WTC11 (cell line): ENCODE measurements around the gene AKAP8. TPM values are rescaled to one million over a fixed set of nuclear protein-coding genes. Genes with fewer than 3 reads are reported as not detected.

Experiments
- ATAC-seq: fragments of 200-7000 bp; cut with Tn5 transposase; 2 replicates; pipeline ENCODE4 v1.10.0; 2021; ENCODE audit warnings: mild to moderate bottlenecking, moderate library complexity
- Bru-seq: library from RNA; stranded (reverse); fragments of 400-500 nt; gene quantifications from one replicate; lab custom pipeline; 2021; lab: Mats Ljungman, UMichigan
- CTCF ChIA-PET: fragments of 300-600 bp; sonication (Branson Sonifier 250); formaldehyde crosslinking; loops from one replicate; lab custom pipeline; 2021; ENCODE audit warnings: antibody characterized with exemption; lab: Charles Lee
- POLR2A ChIA-PET: fragments of 350-600 bp; sonication (Branson Sonifier 250); formaldehyde crosslinking; loops from one replicate; lab custom pipeline; 2021; ENCODE audit warnings: antibody characterized with exemption; lab: Charles Lee
- DNase-seq: peaks from one replicate; pipeline ENCODE4 v3.0.0; 2021; ENCODE audit warnings: low spot score
- H3K27ac Mint-ChIP-seq: 2 replicates; pipeline ENCODE4 v1.8.0; 2021; ENCODE audit warnings: mixed read lengths
- H3K27me3 Mint-ChIP-seq: 2 replicates; pipeline ENCODE4 v1.8.0; 2021; ENCODE audit warnings: low read depth, mild to moderate bottlenecking, moderate library complexity, mixed read lengths
- H3K36me3 Mint-ChIP-seq: 2 replicates; pipeline ENCODE4 v1.8.0; 2021; ENCODE audit warnings: mixed read lengths
- H3K4me1 Mint-ChIP-seq: 2 replicates; pipeline ENCODE4 v1.8.0; 2022; ENCODE audit warnings: mixed read lengths
- H3K4me3 Mint-ChIP-seq: 2 replicates; pipeline ENCODE4 v1.8.0; 2021; ENCODE audit warnings: mild to moderate bottlenecking, moderate library complexity, mixed read lengths
- H3K9me3 Mint-ChIP-seq: 2 replicates; pipeline ENCODE4 v1.8.0; 2021; ENCODE audit warnings: mixed read lengths
- CREB1 ChIP-seq: sonication (generic); formaldehyde crosslinking; IDR thresholded peaks from 2 replicates; pipeline ENCODE4 v1.8.0; 2023; ENCODE audit warnings: mild to moderate bottlenecking, missing genetic modification reagents
- CTCF ChIP-seq: fragments of 200-600 bp; IDR thresholded peaks from 2 replicates; pipeline ENCODE4 v1.8.0; 2022; ENCODE audit warnings: antibody characterized with exemption
- E2F5 ChIP-seq: sonication (generic); formaldehyde crosslinking; IDR thresholded peaks from 2 replicates; pipeline ENCODE4 v1.8.1; 2022; ENCODE audit warnings: mild to moderate bottlenecking, moderate library complexity, missing genetic modification reagents
- ESRRA ChIP-seq: sonication (generic); formaldehyde crosslinking; IDR thresholded peaks from 2 replicates; pipeline ENCODE4 v1.8.1; 2022; ENCODE audit warnings: mild to moderate bottlenecking, missing genetic modification reagents, borderline replicate concordance
- GABPB1 ChIP-seq: sonication (generic); formaldehyde crosslinking; IDR thresholded peaks from 2 replicates; pipeline ENCODE4 v1.8.1; 2023; ENCODE audit warnings: mild to moderate bottlenecking, missing genetic modification reagents
- JAZF1 ChIP-seq: fragments of 250-450 bp; sonication (Bioruptor Pico); IDR thresholded peaks from 2 replicates; pipeline ENCODE4 v1.9.0; 2021; ENCODE audit warnings: moderate library complexity, mild to moderate bottlenecking, inconsistent platforms
- NFE2L1 ChIP-seq: sonication (generic); formaldehyde crosslinking; IDR thresholded peaks from 2 replicates; pipeline ENCODE4 v1.8.1; 2023; ENCODE audit warnings: missing genetic modification reagents
- NR1H2 ChIP-seq: sonication (generic); formaldehyde crosslinking; IDR thresholded peaks from 2 replicates; pipeline ENCODE4 v1.9.0; 2021; ENCODE audit warnings: mild to moderate bottlenecking, moderate library complexity, missing genetic modification reagents
- NR2C2 ChIP-seq: sonication (generic); formaldehyde crosslinking; IDR thresholded peaks from 2 replicates; pipeline ENCODE4 v1.8.0; 2022; ENCODE audit warnings: mild to moderate bottlenecking, missing genetic modification reagents
- NR3C1 ChIP-seq: sonication (generic); formaldehyde crosslinking; conservative IDR thresholded peaks from 2 replicates; pipeline ENCODE4 v1.8.1; 2023; ENCODE audit warnings: low read depth, mild to moderate bottlenecking, missing genetic modification reagents
- RELA ChIP-seq: sonication (generic); formaldehyde crosslinking; IDR thresholded peaks from 2 replicates; pipeline ENCODE4 v1.8.1; 2022; ENCODE audit warnings: missing genetic modification reagents, mild to moderate bottlenecking, borderline replicate concordance
- SMAD4 ChIP-seq: sonication (generic); formaldehyde crosslinking; IDR thresholded peaks from 2 replicates; pipeline ENCODE4 v1.8.0; 2022; ENCODE audit warnings: mild to moderate bottlenecking, missing genetic modification reagents
- SOX15 ChIP-seq: fragments of 250-450 bp; sonication (Bioruptor Pico); IDR thresholded peaks from 2 replicates; pipeline ENCODE4 v1.9.0; 2021; ENCODE audit warnings: mild to moderate bottlenecking
- SP1 ChIP-seq: sonication (generic); formaldehyde crosslinking; conservative IDR thresholded peaks from 2 replicates; pipeline ENCODE4 v1.8.1; 2022; ENCODE audit warnings: missing genetic modification reagents
- ZBTB43 ChIP-seq: sonication (generic); formaldehyde crosslinking; IDR thresholded peaks from 2 replicates; pipeline ENCODE4 v1.8.1; 2023; ENCODE audit warnings: mild to moderate bottlenecking, missing genetic modification reagents
- ZNF121 ChIP-seq: sonication (generic); formaldehyde crosslinking; IDR thresholded peaks from 2 replicates; pipeline ENCODE4 v1.8.0; 2023; ENCODE audit warnings: missing genetic modification reagents
- ZNF263 ChIP-seq: sonication (generic); formaldehyde crosslinking; IDR thresholded peaks from 2 replicates; pipeline ENCODE4 v1.8.1; 2022; ENCODE audit warnings: low read depth, mild to moderate bottlenecking, moderate library complexity, missing genetic modification reagents
- ZNF423 ChIP-seq: fragments of 250-450 bp; sonication (Bioruptor Pico); IDR thresholded peaks from 2 replicates; pipeline ENCODE4 v2.1.2; 2022; ENCODE audit warnings: mild to moderate bottlenecking, moderate library complexity
- long read RNA-seq, 3 experiments: library from RNA in 1 of 3; library from capped mRNA in 1 of 3; library from polyadenylated mRNA in 1 of 3; unstranded in 2 of 3; stranded (forward) in 1 of 3; transcript quantifications; one replicate each; pipeline ENCODE4 v2.0.0, GENCODE V29; 2021
- total RNA-seq: library from RNA; stranded (reverse); gene quantifications from 3 replicates; pipeline ENCODE4 v1.2.3, GENCODE V29; 2021
- TF ChIP-seq, protein P1 (sequence below): sonication (generic); formaldehyde crosslinking; IDR thresholded peaks from 2 replicates; pipeline ENCODE4 v1.8.0; 2022; ENCODE audit warnings: mild to moderate bottlenecking, missing genetic modification reagents
- TF ChIP-seq, protein P2 (sequence below): fragments of 250-450 bp; sonication (Bioruptor Pico); IDR thresholded peaks from 2 replicates; pipeline ENCODE4 v1.8.0; 2021; ENCODE audit warnings: mild to moderate bottlenecking
- TF ChIP-seq, protein P3 (sequence below): sonication (generic); formaldehyde crosslinking; IDR thresholded peaks from 2 replicates; pipeline ENCODE4 v1.8.0; 2022; ENCODE audit warnings: mild to moderate bottlenecking, missing genetic modification reagents
- TF ChIP-seq, protein P4 (sequence below): fragments of 250-450 bp; sonication (Bioruptor Pico); conservative IDR thresholded peaks from 2 replicates; pipeline ENCODE4 v1.9.0; 2021; ENCODE audit warnings: mild to moderate bottlenecking
- TF ChIP-seq, protein P5 (sequence below): sonication (generic); formaldehyde crosslinking; IDR thresholded peaks from 2 replicates; pipeline ENCODE4 v1.8.1; 2023; ENCODE audit warnings: mild to moderate bottlenecking, moderate library complexity, missing genetic modification reagents

The AKAP8 gene
- total RNA-seq = 49.1 to 65.9 TPM (median 51.3 TPM) in 3 replicates
- Bru-seq, nascent RNA = percentile 71 among the genes with signal in this experiment
- long read RNA-seq, experiment 1, transcript AKAP8-201 (14 exons, 3,670 nt) = major isoform, 137 of 216 reads
- long read RNA-seq, experiment 1, partial matches to known transcripts = 21 of 216 reads
- long read RNA-seq, experiment 1, other reads (novel, unspliced or antisense) = 57 of 216 reads
- long read RNA-seq, experiment 2, transcript AKAP8-201 (14 exons, 3,670 nt) = major isoform, 7 of 36 reads
- long read RNA-seq, experiment 2, partial matches to known transcripts = 9 of 36 reads
- long read RNA-seq, experiment 2, other reads (novel, unspliced or antisense) = 20 of 36 reads
- long read RNA-seq, experiment 3, transcript AKAP8-201 (14 exons, 3,670 nt) = major isoform, 8 of 17 reads
- long read RNA-seq, experiment 3, partial matches to known transcripts = 6 of 17 reads
- long read RNA-seq, experiment 3, other reads (novel, unspliced or antisense) = 3 of 17 reads

- H3K4me3 Mint-ChIP-seq = peak within 1 kb of the TSS; percentile 99
- ChIA-PET POLR2A (interaction anchor here (0.6 to 2.4 kb wide), 15 partner anchors 17 to 772 kb away, joined by 3 to 31 read pairs (median 4); partner anchors contain the start of genes AKAP8L, BRD4 and EPHX3), CTCF (interaction anchor here (0.7 to 4.5 kb wide), 16 partner anchors 35 to 973 kb away, joined by 3 to 22 read pairs (median 6); partner anchors contain the start of genes AKAP8L and BRD4)
- H3K36me3 Mint-ChIP-seq = no peaks in the 10 kb centered on the region; the same call in 1 of the 2 replicates
- ATAC-seq = peak; percentile 89
- H3K27ac Mint-ChIP-seq = peak within 1 kb of the TSS; percentile 98
- H3K27me3 Mint-ChIP-seq = no peaks in the 10 kb centered on the region
- H3K9me3 Mint-ChIP-seq = no peaks in the 10 kb centered on the region
- H3K4me1 Mint-ChIP-seq = peaks cover 29% of the 10 kb centered on the region
- DNase-seq = peak; percentile 98
- TF ChIP-seq ZNF121 (CRISPR knock-in tag) = 0 out of 2 replicates have a peak, but pooled peaks have one; percentile 13
- TF ChIP-seq, protein P1, sequence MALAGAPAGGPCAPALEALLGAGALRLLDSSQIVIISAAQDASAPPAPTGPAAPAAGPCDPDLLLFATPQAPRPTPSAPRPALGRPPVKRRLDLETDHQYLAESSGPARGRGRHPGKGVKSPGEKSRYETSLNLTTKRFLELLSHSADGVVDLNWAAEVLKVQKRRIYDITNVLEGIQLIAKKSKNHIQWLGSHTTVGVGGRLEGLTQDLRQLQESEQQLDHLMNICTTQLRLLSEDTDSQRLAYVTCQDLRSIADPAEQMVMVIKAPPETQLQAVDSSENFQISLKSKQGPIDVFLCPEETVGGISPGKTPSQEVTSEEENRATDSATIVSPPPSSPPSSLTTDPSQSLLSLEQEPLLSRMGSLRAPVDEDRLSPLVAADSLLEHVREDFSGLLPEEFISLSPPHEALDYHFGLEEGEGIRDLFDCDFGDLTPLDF (CRISPR knock-in tag) = 0 out of 2 replicates have a peak, but pooled peaks have one; percentile 23
- no peak for TF ChIP-seq NR2C2 (CRISPR knock-in tag)
- peak; percentile 52; the same call in 1 of the 2 replicates for TF ChIP-seq E2F5
- TF ChIP-seq JAZF1 (CRISPR knock-in tag) = no peak
- 0 out of 2 replicates have a peak, but pooled peaks have one; percentile 30 for TF ChIP-seq ESRRA (CRISPR knock-in tag)
- TF ChIP-seq CREB1 (CRISPR knock-in tag) = no peak
- TF ChIP-seq SOX15 (CRISPR knock-in tag) = no peak
- TF ChIP-seq, protein P2, sequence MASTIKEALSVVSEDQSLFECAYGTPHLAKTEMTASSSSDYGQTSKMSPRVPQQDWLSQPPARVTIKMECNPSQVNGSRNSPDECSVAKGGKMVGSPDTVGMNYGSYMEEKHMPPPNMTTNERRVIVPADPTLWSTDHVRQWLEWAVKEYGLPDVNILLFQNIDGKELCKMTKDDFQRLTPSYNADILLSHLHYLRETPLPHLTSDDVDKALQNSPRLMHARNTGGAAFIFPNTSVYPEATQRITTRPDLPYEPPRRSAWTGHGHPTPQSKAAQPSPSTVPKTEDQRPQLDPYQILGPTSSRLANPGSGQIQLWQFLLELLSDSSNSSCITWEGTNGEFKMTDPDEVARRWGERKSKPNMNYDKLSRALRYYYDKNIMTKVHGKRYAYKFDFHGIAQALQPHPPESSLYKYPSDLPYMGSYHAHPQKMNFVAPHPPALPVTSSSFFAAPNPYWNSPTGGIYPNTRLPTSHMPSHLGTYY = peak; percentile 87
- no peak for TF ChIP-seq ZNF423 (CRISPR knock-in tag)
- TF ChIP-seq NFE2L1 (CRISPR knock-in tag) = no peak
- no peak for TF ChIP-seq NR1H2
- TF ChIP-seq CTCF = no peak
- TF ChIP-seq ZNF263 = 0 out of 2 replicates have a peak, but pooled peaks have one; percentile 23
- TF ChIP-seq, protein P3, sequence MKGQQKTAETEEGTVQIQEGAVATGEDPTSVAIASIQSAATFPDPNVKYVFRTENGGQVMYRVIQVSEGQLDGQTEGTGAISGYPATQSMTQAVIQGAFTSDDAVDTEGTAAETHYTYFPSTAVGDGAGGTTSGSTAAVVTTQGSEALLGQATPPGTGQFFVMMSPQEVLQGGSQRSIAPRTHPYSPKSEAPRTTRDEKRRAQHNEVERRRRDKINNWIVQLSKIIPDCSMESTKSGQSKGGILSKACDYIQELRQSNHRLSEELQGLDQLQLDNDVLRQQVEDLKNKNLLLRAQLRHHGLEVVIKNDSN (CRISPR knock-in tag) = no peak
- TF ChIP-seq SMAD4 = no peak
- TF ChIP-seq SP1 (CRISPR knock-in tag) = peak; percentile 81
- no peak for TF ChIP-seq NR3C1 (CRISPR knock-in tag)
- peak; percentile 28; the same call in 1 of the 2 replicates for TF ChIP-seq GABPB1 (CRISPR knock-in tag)
- TF ChIP-seq ZBTB43 = no peak
- TF ChIP-seq RELA = no peak
- TF ChIP-seq, protein P4, sequence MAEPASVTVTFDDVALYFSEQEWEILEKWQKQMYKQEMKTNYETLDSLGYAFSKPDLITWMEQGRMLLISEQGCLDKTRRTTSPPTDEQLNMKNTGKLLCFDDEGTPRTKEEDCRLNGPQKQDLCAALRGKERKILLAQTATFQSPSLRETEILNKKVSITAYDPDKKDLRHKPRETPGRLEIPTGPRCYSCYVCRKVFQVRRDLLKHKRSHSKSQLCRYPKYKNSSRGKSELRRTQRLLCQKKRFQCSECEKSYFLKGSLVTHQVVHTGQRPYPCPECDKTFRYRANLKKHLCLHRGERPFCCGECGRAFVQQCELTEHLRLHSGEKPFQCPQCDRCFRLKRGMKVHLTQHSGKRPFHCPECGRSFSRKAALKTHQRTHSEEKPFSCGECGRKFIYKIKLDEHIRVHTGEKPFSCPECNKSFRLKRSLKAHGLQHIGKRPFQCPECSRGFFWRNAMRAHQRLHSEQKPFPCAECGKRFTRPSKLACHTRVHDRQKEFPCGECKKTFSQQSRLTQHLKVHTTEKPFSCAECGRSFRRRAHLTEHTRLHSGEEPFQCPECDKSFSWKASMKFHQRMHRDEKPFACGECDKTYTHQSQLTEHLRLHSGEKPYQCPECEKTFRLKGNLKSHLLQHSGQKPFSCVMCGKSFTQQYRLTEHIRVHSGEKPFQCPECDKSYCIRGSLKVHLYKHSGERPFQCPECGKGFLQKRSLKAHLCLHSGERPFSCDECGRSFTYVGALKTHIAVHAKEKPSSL = no peak
- TF ChIP-seq, protein P5, sequence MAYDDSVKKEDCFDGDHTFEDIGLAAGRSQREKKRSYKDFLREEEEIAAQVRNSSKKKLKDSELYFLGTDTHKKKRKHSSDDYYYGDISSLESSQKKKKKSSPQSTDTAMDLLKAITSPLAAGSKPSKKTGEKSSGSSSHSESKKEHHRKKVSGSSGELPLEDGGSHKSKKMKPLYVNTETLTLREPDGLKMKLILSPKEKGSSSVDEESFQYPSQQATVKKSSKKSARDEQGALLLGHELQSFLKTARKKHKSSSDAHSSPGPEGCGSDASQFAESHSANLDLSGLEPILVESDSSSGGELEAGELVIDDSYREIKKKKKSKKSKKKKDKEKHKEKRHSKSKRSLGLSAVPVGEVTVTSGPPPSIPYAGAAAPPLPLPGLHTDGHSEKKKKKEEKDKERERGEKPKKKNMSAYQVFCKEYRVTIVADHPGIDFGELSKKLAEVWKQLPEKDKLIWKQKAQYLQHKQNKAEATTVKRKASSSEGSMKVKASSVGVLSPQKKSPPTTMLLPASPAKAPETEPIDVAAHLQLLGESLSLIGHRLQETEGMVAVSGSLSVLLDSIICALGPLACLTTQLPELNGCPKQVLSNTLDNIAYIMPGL (CRISPR knock-in tag) = no peak; the same call in none of the 2 replicates
These were observed at the start of gene AKAP8 for GRCh38 chr19:15379083-15379998. TSS of gene AKAP8 (minus strand) at chr19:15379787. CDS start at chr19:15379731, 56 bp downstream.
